GM12878 (cell line): ENCODE data around the gene ALG12. TPM values are rescaled to one million over a fixed set of nuclear protein-coding genes. Genes with fewer than 3 reads are reported as not detected.

ENCODE experiments used
- BHLHE40 ChIP-seq, 2 experiments: fragments of 450-650 bp in 1 of 2; IDR thresholded peaks; 2 replicates each; pipeline ENCODE4 v1.6.1; 2011 to 2017; ENCODE audit warnings: low read depth in 2 of 2, borderline replicate concordance in 1 of 2, improper control_type of control experiment in 1 of 2, low read length in 1 of 2, mild to moderate bottlenecking in 1 of 2
- CREB1 ChIP-seq: IDR thresholded peaks from 2 replicates; pipeline ENCODE4 v1.6.1; 2012; ENCODE audit warnings: low read depth, mild to moderate bottlenecking, inconsistent platforms
- ELK1 ChIP-seq: IDR thresholded peaks from 2 replicates; pipeline ENCODE4 v1.6.1; 2012; ENCODE audit warnings: low read depth, low read length, improper control_type of control experiment
- FOS ChIP-seq: IDR thresholded peaks from 3 replicates; pipeline ENCODE4 v1.6.1; 2011; ENCODE audit warnings: borderline replicate concordance; ENCODE audit not compliant: insufficient read length; ENCODE audit errors: extremely low read depth
- RUNX3 ChIP-seq: IDR thresholded peaks from 2 replicates; pipeline ENCODE4 v1.6.1; 2012; ENCODE audit warnings: low read length, inconsistent platforms
- SUZ12 ChIP-seq: fragments of 200-600 bp; sonication (generic); IDR thresholded peaks from one replicate; pipeline ENCODE4 v1.6.1; 2018; ENCODE audit warnings: antibody characterized with exemption, mild to moderate bottlenecking; ENCODE audit not compliant: unreplicated experiment
- TAF1 ChIP-seq: IDR thresholded peaks from 2 replicates; pipeline ENCODE4 v1.6.1; 2011; ENCODE audit warnings: mild to moderate bottlenecking, low read depth, low read length, borderline replicate concordance
- USF1 ChIP-seq: IDR thresholded peaks from 2 replicates; pipeline ENCODE4 v1.6.1; 2011; ENCODE audit warnings: borderline replicate concordance, low read depth, mild to moderate bottlenecking, moderate library complexity, mixed read lengths, low read length; ENCODE audit not compliant: insufficient read depth; ENCODE audit errors: extremely low read length
- polyA plus RNA-seq, 11 experiments: library from polyadenylated mRNA; depleted of rRNA in 4 of 11; unstranded in 6 of 11; stranded (reverse) in 5 of 11; fragments of >200 nt; fragmentation: Nextera tagmentation in 4 of 11; fragmentation: Illumina TruSeq in 1 of 11; extraction: Ambion mirVana in 4 of 11; extraction: Trizol in 1 of 11; gene quantifications; 1 replicate in 1 of 11; 2 replicates in 10 of 11; pipeline versions ENCODE4 v1.2.1 to v1.2.3, GENCODE V29; 2011 to 2016; ENCODE audit warnings: inconsistent platforms in 2 of 11, missing spikeins in 2 of 11, low read depth in 1 of 11
- total RNA-seq, 4 experiments: library from RNA; depleted of rRNA in 3 of 4; stranded (reverse); fragments of >200 nt in 3 of 4; fragmentation: Illumina TruSeq in 1 of 4; extraction: Trizol in 1 of 4; gene quantifications; 2 replicates each; pipeline versions ENCODE4 v1.2.1 to v1.2.3, GENCODE V29; 2013 to 2021
- TF ChIP-seq, protein P1 (sequence below): IDR thresholded peaks from 2 replicates; pipeline ENCODE4 v1.6.1; 2012; ENCODE audit warnings: improper control_type of control experiment, low read depth, low read length; ENCODE audit not compliant: insufficient replicate concordance
- TF ChIP-seq, protein P2 (sequence below): IDR thresholded peaks from 2 replicates; pipeline ENCODE4 v1.6.1; 2011; ENCODE audit warnings: low read depth, low read length, improper control_type of control experiment, borderline replicate concordance

Gene ALG12
- total and polyA plus RNA-seq, 10 of the 15 experiments (the other 5 are each of a cell fraction or from before 2014, with no cell fraction given), result 0.22 to 23.4 (median 6.6) TPM

- TF ChIP-seq, protein P1, sequence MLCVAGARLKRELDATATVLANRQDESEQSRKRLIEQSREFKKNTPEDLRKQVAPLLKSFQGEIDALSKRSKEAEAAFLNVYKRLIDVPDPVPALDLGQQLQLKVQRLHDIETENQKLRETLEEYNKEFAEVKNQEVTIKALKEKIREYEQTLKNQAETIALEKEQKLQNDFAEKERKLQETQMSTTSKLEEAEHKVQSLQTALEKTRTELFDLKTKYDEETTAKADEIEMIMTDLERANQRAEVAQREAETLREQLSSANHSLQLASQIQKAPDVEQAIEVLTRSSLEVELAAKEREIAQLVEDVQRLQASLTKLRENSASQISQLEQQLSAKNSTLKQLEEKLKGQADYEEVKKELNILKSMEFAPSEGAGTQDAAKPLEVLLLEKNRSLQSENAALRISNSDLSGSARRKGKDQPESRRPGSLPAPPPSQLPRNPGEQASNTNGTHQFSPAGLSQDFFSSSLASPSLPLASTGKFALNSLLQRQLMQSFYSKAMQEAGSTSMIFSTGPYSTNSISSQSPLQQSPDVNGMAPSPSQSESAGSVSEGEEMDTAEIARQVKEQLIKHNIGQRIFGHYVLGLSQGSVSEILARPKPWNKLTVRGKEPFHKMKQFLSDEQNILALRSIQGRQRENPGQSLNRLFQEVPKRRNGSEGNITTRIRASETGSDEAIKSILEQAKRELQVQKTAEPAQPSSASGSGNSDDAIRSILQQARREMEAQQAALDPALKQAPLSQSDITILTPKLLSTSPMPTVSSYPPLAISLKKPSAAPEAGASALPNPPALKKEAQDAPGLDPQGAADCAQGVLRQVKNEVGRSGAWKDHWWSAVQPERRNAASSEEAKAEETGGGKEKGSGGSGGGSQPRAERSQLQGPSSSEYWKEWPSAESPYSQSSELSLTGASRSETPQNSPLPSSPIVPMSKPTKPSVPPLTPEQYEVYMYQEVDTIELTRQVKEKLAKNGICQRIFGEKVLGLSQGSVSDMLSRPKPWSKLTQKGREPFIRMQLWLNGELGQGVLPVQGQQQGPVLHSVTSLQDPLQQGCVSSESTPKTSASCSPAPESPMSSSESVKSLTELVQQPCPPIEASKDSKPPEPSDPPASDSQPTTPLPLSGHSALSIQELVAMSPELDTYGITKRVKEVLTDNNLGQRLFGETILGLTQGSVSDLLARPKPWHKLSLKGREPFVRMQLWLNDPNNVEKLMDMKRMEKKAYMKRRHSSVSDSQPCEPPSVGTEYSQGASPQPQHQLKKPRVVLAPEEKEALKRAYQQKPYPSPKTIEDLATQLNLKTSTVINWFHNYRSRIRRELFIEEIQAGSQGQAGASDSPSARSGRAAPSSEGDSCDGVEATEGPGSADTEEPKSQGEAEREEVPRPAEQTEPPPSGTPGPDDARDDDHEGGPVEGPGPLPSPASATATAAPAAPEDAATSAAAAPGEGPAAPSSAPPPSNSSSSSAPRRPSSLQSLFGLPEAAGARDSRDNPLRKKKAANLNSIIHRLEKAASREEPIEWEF, result peak; percentile 18
- TF ChIP-seq TAF1 (no peak), RUNX3 (no peak), USF1 (peak; percentile 46), FOS (no peak), SUZ12 (no peak), BHLHE40 (IDR thresholded peaks at IDR 0.05; ENCODE audit: borderline replicate concordance in 1 of 2, low read depth in 2 of 2, low read length in 1 of 2) (peak in 1 of 2 experiments; percentile 66; a peak in 2 of 4 replicates), ELK1 (no peak), CREB1 (no peak)
- TF ChIP-seq, protein P2, sequence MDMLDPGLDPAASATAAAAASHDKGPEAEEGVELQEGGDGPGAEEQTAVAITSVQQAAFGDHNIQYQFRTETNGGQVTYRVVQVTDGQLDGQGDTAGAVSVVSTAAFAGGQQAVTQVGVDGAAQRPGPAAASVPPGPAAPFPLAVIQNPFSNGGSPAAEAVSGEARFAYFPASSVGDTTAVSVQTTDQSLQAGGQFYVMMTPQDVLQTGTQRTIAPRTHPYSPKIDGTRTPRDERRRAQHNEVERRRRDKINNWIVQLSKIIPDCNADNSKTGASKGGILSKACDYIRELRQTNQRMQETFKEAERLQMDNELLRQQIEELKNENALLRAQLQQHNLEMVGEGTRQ, result no peak
Measured at GRCh38 chr22:49853981-49854831, 64.0 kb downstream of the ALG12 start (continued).
